ENCODE measurements around the gene ZNF652.

- TF ChIP-seq CREB1 (IDR thresholded peaks at IDR 0.05; ENCODE audit: low read depth) (no peak), REST (IDR thresholded peaks at IDR 0.05; ENCODE audit: low read depth) (no peak), EP300 (IDR thresholded peaks at IDR 0.05; ENCODE audit: borderline replicate concordance) (no peak), FOXM1 (IDR thresholded peaks at IDR 0.05; ENCODE audit: borderline replicate concordance, low read depth) (no peak), CEBPB (IDR thresholded peaks at IDR 0.05) (no peak), ZBTB7A (IDR thresholded peaks at IDR 0.05; ENCODE audit: low read depth) (no peak), EGR1 (IDR thresholded peaks at IDR 0.05) (no peak), TAF1 (IDR thresholded peaks at IDR 0.05; ENCODE audit: low read depth) (no peak), YY1 (IDR thresholded peaks at IDR 0.05; ENCODE audit: low read depth) (no peak), RAD21 (IDR thresholded peaks at IDR 0.05; ENCODE audit: low read depth) (no peak), MAX (IDR thresholded peaks at IDR 0.05) (no peak)
- TF ChIP-seq, protein P1, sequence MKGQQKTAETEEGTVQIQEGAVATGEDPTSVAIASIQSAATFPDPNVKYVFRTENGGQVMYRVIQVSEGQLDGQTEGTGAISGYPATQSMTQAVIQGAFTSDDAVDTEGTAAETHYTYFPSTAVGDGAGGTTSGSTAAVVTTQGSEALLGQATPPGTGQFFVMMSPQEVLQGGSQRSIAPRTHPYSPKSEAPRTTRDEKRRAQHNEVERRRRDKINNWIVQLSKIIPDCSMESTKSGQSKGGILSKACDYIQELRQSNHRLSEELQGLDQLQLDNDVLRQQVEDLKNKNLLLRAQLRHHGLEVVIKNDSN (IDR thresholded peaks at IDR 0.05) = no peak
These were observed 1.2 kb upstream of the ZNF652 start for GRCh38 chr17:49363251-49363650.
